IMR-90 (cell line): ENCODE results near the gene DIP2C.

Source experiments
- BHLHE40 ChIP-seq: fragments of 150-350 bp; IDR thresholded peaks from 2 replicates; pipeline ENCODE4 v1.6.1; 2016; ENCODE audit warnings: mild to moderate bottlenecking, low read depth, low read length
- CEBPB ChIP-seq: IDR thresholded peaks from 2 replicates; pipeline ENCODE4 v1.6.1; 2012; ENCODE audit warnings: low read depth, low read length, improper control_type of control experiment
- CTCF ChIP-seq: conservative IDR thresholded peaks from 2 replicates; pipeline ENCODE4 v1.5.1; 2012; ENCODE audit warnings: mild to moderate bottlenecking, low read depth, low read length, improper control_type of control experiment
- MAFK ChIP-seq: IDR thresholded peaks from 2 replicates; pipeline ENCODE4 v1.6.1; 2012; ENCODE audit warnings: low read depth, low read length, improper control_type of control experiment
- MAZ ChIP-seq: IDR thresholded peaks from 2 replicates; pipeline ENCODE4 v1.6.1; 2012; ENCODE audit warnings: low read depth, mild to moderate bottlenecking, low read length, improper control_type of control experiment, moderate library complexity, borderline replicate concordance
- POLR2A ChIP-seq: IDR thresholded peaks from 2 replicates; pipeline ENCODE4 v1.6.1; 2012; ENCODE audit warnings: mild to moderate bottlenecking, low read depth, low read length
- RAD21 ChIP-seq: IDR thresholded peaks from 2 replicates; pipeline ENCODE4 v1.6.1; 2012; ENCODE audit warnings: low read length, improper control_type of control experiment
- SMC3 ChIP-seq: fragments of 150-350 bp; IDR thresholded peaks from 2 replicates; pipeline ENCODE4 v1.6.1; 2016; ENCODE audit warnings: low read depth, mild to moderate bottlenecking, antibody characterized with exemption, low read length, moderate library complexity

- TF ChIP-seq SMC3 (no peak), RAD21 (no peak), CTCF (no peak), CEBPB (no peak), MAFK (no peak), POLR2A (no peak), BHLHE40 (no peak), MAZ (no peak)
Observed at GRCh38 chr10:389261-389790, 300.1 kb downstream of the DIP2C start.
